ENCODE results near the gene FOXRED1.

DNA sequence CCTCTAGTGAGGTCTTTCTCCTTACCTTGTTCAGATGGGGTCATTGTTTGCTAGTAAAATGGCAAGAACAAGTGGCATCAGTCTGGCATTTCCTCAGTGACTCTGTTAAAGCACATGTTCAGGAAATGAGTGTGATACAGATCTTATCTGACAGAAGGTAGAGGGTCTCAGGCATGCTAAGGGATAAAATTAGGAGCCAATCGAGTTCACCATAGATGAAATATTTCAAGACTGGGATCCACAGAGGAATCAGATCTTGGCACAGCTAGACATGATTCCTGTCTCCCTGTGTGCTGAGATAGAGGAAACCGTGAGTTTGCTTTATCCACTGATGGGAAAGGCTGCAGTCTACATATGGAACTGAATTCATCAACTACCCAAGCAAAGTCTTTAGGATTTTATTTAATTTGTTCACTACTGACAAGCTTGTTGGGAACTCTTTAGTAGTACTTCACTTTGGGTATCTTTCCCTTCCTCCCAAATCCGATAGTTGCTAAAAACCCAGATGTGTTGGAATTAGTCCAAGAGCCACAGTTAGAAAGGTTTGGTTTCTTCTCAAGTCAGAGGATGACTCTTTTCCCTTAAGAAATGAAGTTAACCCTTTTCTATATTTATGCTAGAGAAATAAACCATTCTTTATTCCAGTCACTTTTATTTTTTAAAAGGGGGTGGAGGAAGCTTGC, 39.0 kb upstream of the FOXRED1 start:
- TF ChIP-seq, protein P1, sequence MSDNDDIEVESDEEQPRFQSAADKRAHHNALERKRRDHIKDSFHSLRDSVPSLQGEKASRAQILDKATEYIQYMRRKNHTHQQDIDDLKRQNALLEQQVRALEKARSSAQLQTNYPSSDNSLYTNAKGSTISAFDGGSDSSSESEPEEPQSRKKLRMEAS (IDR thresholded peaks at IDR 0.05): no peak
- no peak for TF ChIP-seq CEBPB (IDR thresholded peaks at IDR 0.05)
- TF ChIP-seq EGR1 (IDR thresholded peaks at IDR 0.05): no peak
- no peak for TF ChIP-seq YY1 (IDR thresholded peaks at IDR 0.05; ENCODE audit: low read depth)
- TF ChIP-seq RAD21 (IDR thresholded peaks at IDR 0.05; ENCODE audit: low read depth): no peak
- no peak for TF ChIP-seq CREB1 (IDR thresholded peaks at IDR 0.05; ENCODE audit: low read depth)
- TF ChIP-seq TCF12 (IDR thresholded peaks at IDR 0.05; ENCODE audit: low read depth): no peak
- TF ChIP-seq, protein P2, sequence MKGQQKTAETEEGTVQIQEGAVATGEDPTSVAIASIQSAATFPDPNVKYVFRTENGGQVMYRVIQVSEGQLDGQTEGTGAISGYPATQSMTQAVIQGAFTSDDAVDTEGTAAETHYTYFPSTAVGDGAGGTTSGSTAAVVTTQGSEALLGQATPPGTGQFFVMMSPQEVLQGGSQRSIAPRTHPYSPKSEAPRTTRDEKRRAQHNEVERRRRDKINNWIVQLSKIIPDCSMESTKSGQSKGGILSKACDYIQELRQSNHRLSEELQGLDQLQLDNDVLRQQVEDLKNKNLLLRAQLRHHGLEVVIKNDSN (IDR thresholded peaks at IDR 0.05): no peak
- TF ChIP-seq FOXM1 (IDR thresholded peaks at IDR 0.05; ENCODE audit: borderline replicate concordance, low read depth): no peak
- TF ChIP-seq EP300 (IDR thresholded peaks at IDR 0.05; ENCODE audit: borderline replicate concordance): no peak
- TF ChIP-seq NFIC (IDR thresholded peaks at IDR 0.05): no peak
- TF ChIP-seq TAF1 (IDR thresholded peaks at IDR 0.05; ENCODE audit: low read depth): no peak

All from Ishikawa (cell line).